Activated CD4-positive, alpha-beta T cell treated with anti-CD3 and anti-CD28 coated beads for 24 hours (primary cell): ENCODE results near the gene SLC6A6.
"Not testable (repeated sequence)": the region's sequence is repeated elsewhere in the genome, so short reads cannot be mapped to it uniquely, and the experiment has no call there.

Source experiments
- DNase-seq, 2 donors: peaks; one replicate each; pipeline ENCODE4 v3.0.0-alpha.2; 2020; ENCODE audit warnings: low read depth in 2 of 2

Gene SLC6A6

DNA sequence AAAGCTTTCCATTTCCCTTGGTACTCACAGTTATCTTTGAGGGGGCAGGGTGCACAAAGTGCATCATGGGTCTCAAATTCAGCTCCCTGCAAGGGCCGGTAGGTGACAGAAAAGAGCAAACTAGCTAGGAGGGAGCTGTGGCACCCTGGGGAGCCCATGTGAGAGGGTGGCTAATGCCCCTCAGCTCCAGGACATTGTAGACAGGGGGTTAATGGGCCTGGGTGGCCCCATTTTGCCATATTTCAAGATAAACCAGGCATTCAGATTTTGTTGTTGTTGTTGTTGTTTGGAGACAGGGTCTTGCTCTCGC, 3.7 kb upstream of the SLC6A6 start:
- no peak for DNase-seq

GRCh38 chr3:14401692-14402303, 608 bp upstream of the SLC6A6 start:
- DNase-seq, result no peak

- no peak for DNase-seq
These were observed 1.3 kb downstream of the SLC6A6 start for GRCh38 chr3:14403619-14404155.

DNA sequence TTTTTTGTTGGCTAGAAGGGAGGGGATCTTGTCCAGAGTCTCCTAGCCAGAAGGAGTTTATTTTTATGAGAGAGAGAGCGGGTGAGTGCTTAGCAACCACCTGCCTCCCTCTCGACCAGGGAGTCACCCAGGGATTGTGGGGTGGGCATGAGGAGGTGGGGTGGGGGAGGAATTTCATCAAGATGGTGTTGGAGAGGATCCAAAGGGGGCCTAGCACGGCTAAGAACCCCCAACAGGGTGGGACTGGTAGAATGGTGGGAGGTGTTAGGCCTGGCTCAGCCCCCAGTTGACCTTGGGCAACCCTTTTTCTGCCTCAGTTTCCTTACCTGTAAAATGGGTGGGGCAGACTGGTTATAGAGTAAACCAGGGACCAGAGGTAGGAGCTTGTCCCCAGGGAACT, 1.8 kb downstream of the SLC6A6 start:
- no peak for DNase-seq

DNA sequence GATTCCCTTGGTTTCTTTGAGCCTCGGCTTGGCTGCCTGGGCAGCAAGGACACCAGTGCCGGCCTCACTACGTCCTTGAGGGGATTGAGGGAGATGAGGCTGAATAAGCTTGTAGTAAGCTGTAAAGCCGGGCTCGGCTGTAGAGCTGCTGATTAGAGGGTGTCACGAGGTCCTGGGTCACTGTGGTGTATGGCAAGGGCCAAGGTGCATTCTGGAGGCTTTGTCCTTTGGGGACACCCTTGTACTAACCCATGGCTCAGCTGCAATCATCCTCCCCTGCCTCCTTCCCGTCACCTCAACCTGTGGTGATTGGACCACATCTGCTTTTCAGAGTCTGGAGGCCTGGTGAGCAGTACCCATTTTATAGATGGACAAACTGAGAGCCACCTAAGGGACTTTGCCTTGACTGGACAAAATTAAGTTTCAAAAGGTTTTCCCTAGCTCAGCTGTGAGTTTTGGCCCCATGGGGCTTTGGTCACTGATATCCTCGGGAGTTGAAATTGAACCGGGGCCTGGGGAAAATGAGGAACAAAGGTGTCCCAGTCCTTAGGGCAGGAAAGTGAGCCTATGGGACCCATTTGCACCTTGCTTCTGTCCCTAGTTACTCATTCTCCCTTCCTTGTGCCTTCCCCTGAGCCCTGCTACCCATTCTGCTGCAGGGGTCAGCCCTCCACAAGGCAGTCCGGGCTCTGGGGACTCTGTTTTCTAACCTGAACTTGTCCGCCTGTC, 2.4 kb downstream of the SLC6A6 start:
- DNase-seq, result no peak

- no peak for DNase-seq
These were observed 3.2 kb downstream of the SLC6A6 start for GRCh38 chr3:14405360-14406238.

DNA sequence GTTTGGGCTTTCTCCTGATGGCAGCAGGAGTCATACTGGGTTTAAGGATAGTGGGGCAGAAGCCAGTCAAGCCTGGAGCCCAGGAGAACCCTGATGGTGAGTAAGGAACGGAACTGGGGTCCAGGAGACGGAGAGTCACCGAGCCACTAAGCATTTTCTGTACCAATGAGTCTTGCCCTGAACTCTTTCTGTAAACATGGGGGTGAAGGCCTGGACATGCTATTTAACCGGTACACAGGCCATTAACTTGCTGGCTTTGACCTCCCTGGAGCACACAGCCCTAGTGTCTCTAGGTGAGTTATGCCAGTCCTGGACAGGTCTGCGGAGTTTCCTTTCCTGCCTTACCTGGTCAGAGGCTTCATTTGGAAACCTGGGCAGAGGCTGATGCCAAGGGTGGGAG, 3.9 kb downstream of the SLC6A6 start:
- DNase-seq, result no peak

- DNase-seq, result no peak
These were observed 4.4 kb downstream of the SLC6A6 start for GRCh38 chr3:14406766-14407165.

DNA sequence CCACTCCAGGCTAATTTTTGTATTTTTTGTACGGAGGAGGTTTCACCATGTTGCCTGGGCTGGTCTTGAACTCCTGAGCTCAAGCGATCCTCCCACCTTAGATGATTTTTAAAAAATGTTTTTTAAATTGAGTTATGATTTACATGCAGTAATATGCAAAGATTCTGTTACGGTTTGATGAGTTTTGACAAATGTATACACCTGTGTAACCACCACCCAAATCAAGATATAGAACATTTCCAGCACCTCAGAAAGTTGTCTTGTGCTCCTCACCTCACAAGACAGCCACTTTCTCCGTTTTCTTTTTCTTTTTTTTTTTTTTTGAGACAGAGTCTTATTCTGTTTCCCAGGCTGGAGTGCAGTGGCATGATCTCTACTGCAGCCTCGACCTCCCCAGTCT, 4.8 kb downstream of the SLC6A6 start:
- DNase-seq, result no peak

- DNase-seq, result not testable (repeated sequence)
These were observed 7.3 kb downstream of the SLC6A6 start for GRCh38 chr3:14409779-14410063.

GRCh38 chr3:14410106-14410502, 7.7 kb downstream of the SLC6A6 start:
- no peak for DNase-seq

DNA sequence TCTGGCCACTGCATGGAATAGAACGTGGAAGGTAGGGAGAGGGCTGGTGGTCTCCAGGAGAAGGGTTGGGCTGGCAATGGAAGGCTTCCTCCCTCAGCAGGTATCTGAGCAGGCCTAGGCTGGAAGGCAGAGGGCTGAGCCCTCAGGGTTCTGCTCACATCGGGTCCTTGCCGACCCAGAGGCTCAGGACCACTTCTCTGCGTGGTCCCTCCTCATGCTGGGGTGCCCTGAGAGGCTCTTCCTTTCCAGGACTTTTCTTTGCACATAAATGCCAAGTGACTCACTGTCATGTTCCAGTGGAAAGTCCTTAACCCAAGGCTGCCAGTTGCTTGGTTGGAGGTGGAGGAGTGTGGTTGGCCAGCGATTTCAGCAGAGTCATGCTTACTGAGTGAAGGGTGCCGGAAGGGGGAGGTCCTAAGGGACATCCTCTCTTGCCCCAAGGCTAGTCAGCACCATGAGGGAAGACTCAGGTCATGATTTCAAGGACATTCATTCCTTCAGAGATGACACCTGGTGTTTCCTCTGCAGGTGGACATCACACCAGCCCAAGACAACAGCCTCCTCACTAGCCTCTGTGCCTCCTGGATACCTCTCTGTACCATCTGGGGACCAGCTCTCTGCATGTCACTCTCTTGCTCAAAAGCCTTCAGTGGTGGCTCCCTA, 8.2 kb downstream of the SLC6A6 start:
- DNase-seq, result no peak

DNA sequence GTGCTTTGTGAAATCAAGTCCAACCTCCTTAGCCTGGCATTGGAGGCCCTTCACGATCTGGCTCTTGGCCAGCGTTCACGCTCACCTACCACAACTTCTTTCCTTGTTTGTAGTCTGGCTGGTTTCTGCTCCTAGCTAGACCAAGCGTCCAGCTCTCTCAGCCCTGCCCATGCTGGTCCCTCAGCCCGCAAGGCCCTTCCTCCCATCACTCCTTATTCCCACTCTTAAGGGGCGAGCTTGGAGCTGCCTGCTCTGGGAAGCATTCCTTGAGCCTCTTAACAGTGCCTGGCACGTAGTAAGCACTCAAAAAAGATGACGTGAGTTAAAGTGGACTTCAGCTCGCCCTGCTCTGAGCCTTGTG, 8.7 kb downstream of the SLC6A6 start:
- DNase-seq, result no peak

- no peak for DNase-seq
These were observed 9.6 kb downstream of the SLC6A6 start for GRCh38 chr3:14411988-14412387.

GRCh38 chr3:14412831-14413380, 10.5 kb downstream of the SLC6A6 start:
- no peak for DNase-seq

GRCh38 chr3:14413381-14414071, 11.1 kb downstream of the SLC6A6 start:
- no peak for DNase-seq

DNA sequence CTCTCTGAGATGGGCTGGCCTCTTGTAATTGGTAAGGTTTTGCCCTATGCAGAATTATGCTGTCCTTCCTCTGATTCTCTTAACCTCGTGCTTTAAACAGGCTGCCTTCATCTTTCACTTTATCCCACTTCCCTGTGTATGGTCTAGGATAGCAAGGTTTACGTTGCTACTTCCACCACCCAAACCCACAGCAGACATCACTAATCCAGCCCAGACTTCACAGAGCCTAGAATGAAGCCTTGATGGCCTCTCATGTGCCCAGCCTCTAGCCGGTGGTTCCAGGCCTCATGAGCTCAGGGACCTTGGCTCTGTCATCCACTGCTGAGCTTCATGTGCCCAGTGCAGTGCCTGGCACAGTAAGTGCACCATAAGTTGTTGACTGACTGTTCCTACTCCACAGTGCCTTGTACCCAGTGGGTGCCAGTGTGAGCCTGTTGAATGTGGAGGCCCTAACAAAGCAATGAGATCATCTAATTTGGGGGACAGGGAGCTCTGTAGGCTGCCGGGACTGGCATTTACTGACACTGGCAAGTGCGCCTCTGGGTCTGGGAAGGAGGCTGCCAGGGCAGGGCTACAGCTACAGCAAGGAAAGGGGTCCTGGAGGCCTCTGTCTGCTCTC, 12.5 kb downstream of the SLC6A6 start:
- DNase-seq, result no peak

GRCh38 chr3:14415501-14415900, 13.1 kb downstream of the SLC6A6 start:
- no peak for DNase-seq

GRCh38 chr3:14416453-14416852, 14.0 kb downstream of the SLC6A6 start:
- no peak for DNase-seq

GRCh38 chr3:14418296-14419250, 16.2 kb downstream of the SLC6A6 start:
- no peak for DNase-seq
